Activated CD8-positive, alpha-beta memory T cell treated with anti-CD3 and anti-CD28 coated beads, Interleukin-2, amount 50 U/mL, for 1 hour (primary cell): ENCODE results near the gene L2HGDH.
A peak's percentile ranks its signal among the peaks of the same experiment; 100 is the strongest.

Experiments
- DNase-seq: peaks from one replicate; pipeline ENCODE4 v3.0.0-alpha.2; 2020; ENCODE audit errors: extremely low read depth

L2HGDH gene

GRCh38 chr14:50288146-50288545 is 23.9 kb downstream of the L2HGDH start:
- no peak for DNase-seq

GRCh38 chr14:50285861-50286260 is 26.2 kb downstream of the L2HGDH start:
- no peak for DNase-seq

GRCh38 chr14:50272498-50272897 is 39.5 kb downstream of the L2HGDH start:
- DNase-seq = no peak

- DNase-seq = no peak
Measured at GRCh38 chr14:50270932-50271331, 41.1 kb downstream of the L2HGDH start.

GRCh38 chr14:50265029-50265428 is 47.0 kb downstream of the L2HGDH start:
- no peak for DNase-seq

GRCh38 chr14:50263321-50263720 is 48.7 kb downstream of the L2HGDH start:
- no peak for DNase-seq

- DNase-seq = no peak
Measured at GRCh38 chr14:50262865-50263264, 49.2 kb downstream of the L2HGDH start.

GRCh38 chr14:50260511-50260910 is 51.5 kb downstream of the L2HGDH start:
- no peak for DNase-seq

GRCh38 chr14:50260072-50260471 is 52.0 kb downstream of the L2HGDH start:
- DNase-seq = no peak

GRCh38 chr14:50257732-50258131 is 54.3 kb downstream of the L2HGDH start:
- no peak for DNase-seq

- DNase-seq = no peak
Measured at GRCh38 chr14:50254248-50254647, 57.8 kb downstream of the L2HGDH start.

- DNase-seq = no peak
Measured at GRCh38 chr14:50249136-50249775, 62.8 kb downstream of the L2HGDH start.

- DNase-seq = no peak
Measured at GRCh38 chr14:50247245-50247644, 64.8 kb downstream of the L2HGDH start.

- DNase-seq = no peak
Measured at GRCh38 chr14:50242566-50243310, 69.3 kb downstream of the L2HGDH start.

- no peak for DNase-seq
Measured at GRCh38 chr14:50242096-50242495, 69.9 kb downstream of the L2HGDH start.

- no peak for DNase-seq
Measured at GRCh38 chr14:50237427-50237826, 74.6 kb downstream of the L2HGDH start.

GRCh38 chr14:50233951-50234250 is 78.1 kb downstream of the L2HGDH start:
- no peak for DNase-seq

- DNase-seq = no peak
Measured at GRCh38 chr14:50233166-50233950, 78.7 kb downstream of the L2HGDH start.

GRCh38 chr14:50232276-50232642 is 79.8 kb downstream of the L2HGDH start:
- DNase-seq = no peak

- peak; percentile 48 for DNase-seq
Measured at GRCh38 chr14:50231475-50232275, 80.4 kb downstream of the L2HGDH start, which contains the start of gene SOS2. SOS2 (minus strand) TSS chr14:50231578; CDS start chr14:50231283, 295 bp downstream.

GRCh38 chr14:50230701-50231474 is 81.1 kb downstream of the L2HGDH start:
- DNase-seq = peak; percentile 18
